Cardiac fibroblast (primary cell): ENCODE measurements around the gene RNASE8.
A peak's percentile ranks its signal among the peaks of the same experiment; 100 is the strongest.

ENCODE experiments used
- DNase-seq, 2 donors: peaks; one replicate each; pipeline versions ENCODE4 v3.0.0 to v3.0.0-alpha.2; 2010; ENCODE audit warnings: low read depth in 2 of 2
- H3K4me3 ChIP-seq, 2 donors: replicated peaks in 1 of 2; 1 replicate in 1 of 2; 2 replicates in 1 of 2; pipeline ENCODE4 v1.5.1; 2011; ENCODE audit warnings: low read depth in 2 of 2, low read length in 2 of 2, mild to moderate bottlenecking in 2 of 2, moderate library complexity in 1 of 2
- TF ChIP-seq, protein P1 (sequence below): IDR thresholded peaks from one replicate; pipeline ENCODE4 v1.5.1; 2011; ENCODE audit warnings: low read depth, mild to moderate bottlenecking, low read length, inconsistent platforms

The RNASE8 gene

DNA sequence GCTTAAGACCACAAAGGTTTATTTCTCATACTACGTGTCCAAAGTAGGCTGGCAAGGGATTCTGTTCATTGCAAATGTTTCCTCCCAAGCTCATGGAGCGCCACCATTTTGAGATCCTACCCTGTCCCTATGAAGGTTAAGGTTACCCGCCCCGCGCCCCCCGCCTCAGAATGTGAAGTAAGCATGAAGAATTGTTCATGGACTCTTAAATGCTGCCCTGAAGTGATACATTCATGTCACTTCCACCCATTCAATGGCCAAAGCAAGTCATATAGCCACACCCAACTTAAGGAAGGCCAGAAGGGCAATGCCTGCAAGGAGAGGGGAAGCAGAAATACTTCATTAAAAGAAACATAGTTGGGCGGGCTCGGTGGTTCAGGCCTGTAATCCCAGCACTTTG, 47.5 kb downstream of the RNASE8 start:
- TF ChIP-seq, protein P1, sequence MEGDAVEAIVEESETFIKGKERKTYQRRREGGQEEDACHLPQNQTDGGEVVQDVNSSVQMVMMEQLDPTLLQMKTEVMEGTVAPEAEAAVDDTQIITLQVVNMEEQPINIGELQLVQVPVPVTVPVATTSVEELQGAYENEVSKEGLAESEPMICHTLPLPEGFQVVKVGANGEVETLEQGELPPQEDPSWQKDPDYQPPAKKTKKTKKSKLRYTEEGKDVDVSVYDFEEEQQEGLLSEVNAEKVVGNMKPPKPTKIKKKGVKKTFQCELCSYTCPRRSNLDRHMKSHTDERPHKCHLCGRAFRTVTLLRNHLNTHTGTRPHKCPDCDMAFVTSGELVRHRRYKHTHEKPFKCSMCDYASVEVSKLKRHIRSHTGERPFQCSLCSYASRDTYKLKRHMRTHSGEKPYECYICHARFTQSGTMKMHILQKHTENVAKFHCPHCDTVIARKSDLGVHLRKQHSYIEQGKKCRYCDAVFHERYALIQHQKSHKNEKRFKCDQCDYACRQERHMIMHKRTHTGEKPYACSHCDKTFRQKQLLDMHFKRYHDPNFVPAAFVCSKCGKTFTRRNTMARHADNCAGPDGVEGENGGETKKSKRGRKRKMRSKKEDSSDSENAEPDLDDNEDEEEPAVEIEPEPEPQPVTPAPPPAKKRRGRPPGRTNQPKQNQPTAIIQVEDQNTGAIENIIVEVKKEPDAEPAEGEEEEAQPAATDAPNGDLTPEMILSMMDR = no peak
- no peak for DNase-seq
- no peak overlapping the region for H3K4me3 ChIP-seq

DNA sequence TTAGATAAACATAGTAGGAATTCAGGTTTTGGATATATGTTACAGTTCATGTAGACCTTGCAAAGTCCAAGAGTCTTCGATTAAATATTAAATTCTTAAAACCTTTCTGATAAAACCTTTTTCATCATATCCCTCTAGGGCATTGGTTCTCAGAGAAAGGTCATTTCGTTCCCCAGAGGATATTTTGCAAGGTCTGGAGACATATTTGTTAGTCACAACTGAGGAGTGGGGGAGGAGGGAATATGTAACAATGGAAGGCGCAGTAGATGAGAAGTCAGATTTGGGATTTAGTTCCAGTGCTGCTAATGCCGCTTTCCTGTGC, 48.5 kb downstream of the RNASE8 start:
- peak overlapping the region in 1 of 2 donors; percentile 13 for H3K4me3 ChIP-seq
- peak; percentile 66 to 89 for DNase-seq
- TF ChIP-seq, protein P1 = no peak

DNA sequence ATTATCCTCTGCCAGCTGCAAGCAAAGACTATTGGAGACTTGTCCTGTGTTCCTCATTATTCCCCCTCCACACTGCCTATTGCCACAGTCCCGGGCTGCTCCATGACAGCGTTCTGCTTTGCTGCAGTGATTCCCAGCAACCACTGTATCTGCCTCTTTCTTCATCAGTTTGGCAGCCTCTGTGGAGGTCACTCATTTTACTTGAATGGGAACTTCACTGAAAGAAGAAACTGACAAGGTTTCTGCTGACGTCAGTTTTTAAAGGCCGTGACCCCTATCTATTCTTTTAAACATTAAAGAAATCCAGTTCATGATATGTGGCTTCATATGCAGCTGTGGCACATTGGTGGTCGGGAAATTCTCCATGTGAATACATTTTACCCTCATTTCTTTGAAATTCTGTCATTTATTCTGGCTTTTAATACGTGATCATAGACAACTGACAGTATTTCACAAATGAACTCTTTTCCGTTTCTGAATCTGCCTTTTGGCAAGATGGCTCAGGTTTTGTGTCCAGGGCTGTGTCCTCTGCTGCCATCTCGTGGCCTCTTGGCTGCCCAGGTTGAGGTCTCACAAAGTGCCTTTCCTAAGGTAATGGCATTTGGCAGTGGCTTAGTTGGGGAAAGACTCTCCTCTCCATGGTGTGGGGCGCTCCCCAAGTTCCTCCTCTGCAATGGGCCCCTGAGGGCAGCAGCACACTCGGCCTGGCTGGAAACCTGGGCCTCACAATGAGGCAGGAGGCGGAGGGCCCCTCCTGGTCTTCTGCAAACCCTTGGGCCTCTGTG, 49.1 kb downstream of the RNASE8 start:
- TF ChIP-seq, protein P1 = peak; percentile 89
- DNase-seq = peak; percentile 83 to 85
- H3K4me3 ChIP-seq = peak overlapping the region in 1 of 2 donors; percentile 13

DNA sequence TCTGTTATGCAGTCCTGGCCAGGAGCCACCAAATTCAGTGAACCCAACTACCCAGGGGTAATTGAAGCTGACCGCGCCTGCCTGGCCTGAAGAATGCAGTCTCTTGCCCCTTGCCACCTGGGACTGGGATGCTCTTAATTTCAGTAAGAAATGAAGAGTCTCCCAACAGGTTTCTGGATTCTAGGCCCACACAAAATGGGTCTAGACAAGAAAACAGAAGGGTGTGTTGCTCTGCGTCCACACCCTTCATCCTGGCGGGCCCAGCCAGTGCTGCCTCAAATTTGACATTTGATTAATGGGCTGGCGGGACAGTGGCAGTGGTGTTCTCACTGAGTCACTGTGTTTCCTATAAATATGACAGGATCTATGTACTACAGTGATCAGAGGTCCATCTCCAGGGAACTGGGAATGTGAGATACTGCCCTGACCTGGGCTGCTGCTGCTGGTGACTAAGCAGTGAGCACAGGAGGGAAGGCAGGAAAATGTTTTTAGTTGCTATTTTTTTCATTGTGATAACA, 49.7 kb downstream of the RNASE8 start:
- DNase-seq = peak in 1 of 2 donors; percentile 60
- TF ChIP-seq, protein P1 = no peak
- H3K4me3 ChIP-seq = no peak overlapping the region
